ENCODE measurements around the gene AMDHD2.

The AMDHD2 gene

DNA sequence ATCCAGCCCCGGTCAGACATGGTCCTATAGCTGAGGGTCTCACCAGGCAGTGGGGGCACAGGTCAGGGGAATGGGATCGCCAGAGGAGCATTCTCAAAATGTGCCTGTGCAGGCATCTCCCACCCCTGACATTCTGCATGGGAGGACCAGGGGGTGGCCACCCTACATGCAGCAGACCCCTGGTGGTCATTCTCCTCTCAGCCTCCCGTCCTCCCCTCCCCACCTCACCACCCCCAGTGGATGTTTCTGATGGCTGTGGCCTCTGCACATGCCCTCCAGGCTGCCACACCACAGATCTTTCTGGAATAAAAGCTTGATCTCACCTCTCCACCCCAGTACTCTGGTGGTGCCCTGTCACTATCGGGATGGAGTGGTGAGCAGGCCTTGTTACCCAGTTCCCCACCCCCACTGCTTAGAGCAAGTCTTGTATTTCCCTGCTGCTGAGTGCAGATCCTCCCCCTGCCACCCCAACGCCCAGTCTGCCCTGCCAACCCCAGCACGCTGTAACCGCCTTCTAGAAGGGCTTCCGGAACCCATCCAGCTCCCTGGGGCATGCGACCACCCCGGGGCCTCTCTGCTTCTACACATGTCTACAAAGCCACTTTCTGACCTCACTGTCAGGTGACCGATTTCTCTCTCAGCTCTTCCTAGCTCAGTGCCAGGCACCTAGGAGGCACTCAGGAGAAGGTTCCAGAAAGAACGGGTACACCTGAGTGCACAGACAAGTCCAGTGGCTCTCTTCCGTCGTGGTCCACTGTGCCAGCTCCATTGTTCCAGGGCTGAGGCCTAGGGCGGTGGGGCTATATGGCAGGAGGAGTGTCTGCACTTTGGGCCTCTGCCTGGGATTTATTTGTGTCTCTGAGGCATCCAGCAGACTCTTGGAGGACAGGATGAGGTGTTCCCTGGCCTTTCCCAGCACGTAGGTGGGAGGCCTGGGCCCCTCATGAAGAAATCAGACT lies 36.0 kb upstream of the AMDHD2 start:
- no peak for DNase-seq

DNA sequence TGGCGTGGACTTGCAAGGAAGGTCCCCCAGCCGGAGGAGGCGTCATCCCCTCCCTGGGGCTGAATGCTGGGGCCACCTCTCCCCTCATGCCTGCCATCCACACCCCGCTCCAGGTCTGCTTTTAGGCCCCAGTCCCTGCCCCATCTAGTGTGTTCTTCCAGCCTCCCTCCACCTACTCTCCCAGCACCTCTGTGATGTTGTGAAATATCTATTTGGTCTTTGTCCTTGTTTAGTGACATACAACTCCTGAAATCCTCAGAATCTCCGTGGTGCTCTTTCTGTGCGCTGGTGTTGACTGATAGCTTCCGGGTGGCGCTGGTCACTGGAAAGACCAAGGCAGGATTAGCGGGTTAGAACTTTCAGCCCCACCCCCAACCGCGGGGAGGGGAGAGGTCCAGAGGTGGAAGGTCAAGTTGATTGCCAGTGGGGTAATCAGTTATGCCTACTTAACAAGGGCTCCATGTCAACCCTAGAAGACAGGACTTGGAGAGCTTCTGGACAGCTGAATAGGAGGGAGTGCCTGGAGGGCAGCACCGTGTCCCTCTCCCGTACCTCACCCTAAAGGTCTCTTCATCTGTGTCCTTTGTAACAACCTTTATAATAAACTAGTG lies 35.2 kb upstream of the AMDHD2 start:
- DNase-seq: no peak

DNA sequence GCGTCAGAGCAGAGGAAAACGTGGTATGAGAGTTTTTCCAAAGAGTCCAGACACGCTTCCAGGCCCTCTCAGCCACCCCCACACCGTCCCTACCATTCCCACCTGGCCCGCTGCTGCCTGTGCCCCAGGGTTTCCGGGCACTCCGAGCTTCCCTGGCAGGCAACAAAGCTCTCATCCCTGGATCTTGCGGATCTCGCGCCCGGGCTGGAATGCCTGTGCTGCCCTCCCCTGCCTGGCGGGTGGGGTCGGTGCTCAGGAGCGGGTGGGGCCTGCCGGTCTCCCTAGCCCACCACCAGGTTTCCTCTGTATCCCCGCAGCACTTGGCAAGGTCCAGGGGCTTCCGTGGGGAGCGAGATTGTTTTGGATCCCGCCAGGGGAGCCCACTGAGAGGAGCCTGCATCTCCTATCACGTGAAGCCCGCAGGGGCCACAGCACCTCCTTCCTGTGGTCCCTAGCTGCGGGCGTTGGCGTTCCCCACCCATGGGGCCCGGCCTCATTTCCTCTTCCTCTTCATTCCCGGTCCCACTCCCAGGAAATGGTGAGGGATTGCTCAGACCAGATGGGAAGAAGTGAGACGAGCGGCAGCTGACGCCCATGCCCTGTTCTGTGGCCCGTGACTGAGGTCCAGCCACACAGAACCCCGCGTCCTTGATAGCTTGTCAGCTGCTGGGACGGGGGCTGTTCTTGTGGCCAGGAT lies 34.2 kb upstream of the AMDHD2 start:
- DNase-seq: no peak

DNA sequence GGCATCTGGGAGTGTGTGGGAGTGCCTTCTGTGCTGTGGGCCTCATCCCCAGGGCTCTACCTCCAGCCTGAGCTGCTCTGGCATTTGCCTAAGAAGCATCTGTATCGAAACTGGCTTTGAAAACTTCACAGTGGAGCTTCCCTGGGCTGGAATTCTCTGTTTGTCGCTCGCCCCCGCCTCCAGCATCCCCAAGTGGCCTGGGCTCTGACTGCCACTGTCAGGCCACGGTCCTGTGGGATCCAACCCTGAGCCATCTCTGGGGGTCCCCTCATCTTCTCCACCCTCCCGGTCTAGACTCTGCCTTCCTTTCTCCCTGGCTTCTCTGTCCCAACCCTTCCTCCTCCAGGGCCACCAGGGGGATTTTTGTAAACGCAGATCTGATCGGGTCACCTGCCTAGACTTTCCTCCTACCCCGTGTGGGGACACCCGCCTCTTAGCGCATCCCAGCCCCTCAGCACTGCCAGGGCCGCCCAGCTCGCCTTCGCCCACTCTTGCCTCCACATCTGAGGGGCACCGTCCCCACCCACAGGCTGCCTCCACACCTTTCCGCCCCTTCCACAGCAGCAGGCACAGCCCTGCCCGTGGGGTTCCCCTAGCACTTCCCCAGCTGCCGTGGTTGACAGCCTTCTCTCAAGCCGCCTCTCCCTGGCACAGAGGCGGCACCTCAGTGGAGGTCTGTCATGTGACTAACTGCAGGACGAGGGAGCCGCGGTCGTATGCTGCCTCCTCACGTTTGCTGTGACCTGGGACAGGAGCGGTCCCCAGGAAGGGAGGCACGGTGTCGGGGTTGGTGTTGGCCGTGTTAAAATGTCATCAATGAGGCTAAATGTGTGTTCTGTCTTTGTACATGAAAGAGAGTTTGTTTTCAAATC lies 33.3 kb upstream of the AMDHD2 start:
- DNase-seq: peak; percentile 60 to 83 (median 78)

DNA sequence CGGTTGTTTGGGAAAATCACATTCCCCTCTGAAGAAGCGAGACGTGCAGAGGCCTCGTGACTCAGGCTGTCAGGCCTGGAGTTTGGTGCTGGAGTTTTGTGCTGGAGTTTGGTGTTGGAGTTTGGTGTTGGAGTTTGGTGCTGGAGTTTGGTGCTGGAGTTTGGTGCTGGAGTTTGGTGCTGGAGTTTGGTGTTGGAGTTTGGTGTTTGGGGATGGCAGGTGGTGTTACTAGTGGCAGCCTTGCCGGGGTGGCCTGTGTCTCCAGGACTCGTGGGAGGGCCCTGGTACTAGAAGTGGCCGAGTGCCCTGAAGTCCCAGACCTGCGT lies 32.7 kb upstream of the AMDHD2 start:
- no peak for DNase-seq

DNA sequence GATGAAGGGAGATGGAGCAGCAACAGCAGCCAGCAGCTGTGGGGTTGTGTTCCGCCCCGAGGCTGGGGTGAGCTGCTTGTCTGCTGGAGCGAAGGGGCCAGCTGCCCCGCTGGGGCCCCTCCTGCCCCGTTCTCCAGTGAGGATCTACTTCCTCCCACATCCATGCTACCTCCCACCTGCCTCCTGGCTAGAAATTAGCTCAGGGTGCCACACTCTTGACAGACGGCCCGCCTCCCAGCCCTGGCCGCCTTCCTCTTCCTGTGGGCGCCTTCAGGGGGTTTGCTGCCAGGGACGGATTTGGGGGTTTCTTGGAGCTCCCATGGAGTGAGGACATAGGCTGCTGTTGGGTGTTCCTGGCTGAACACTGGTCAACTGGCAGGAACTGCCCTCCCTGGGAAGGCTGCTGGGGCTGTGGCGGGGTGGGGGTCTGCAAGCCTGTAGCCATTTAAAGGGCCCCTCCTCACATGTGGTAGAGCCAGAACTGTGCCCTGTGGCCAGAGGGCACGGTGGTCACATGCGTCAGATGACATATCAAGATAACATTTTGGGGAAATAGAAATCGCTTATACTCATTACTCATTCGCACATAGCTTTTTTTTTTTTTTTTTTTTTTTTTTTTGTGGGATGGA lies 32.2 kb upstream of the AMDHD2 start:
- no peak for DNase-seq

DNA sequence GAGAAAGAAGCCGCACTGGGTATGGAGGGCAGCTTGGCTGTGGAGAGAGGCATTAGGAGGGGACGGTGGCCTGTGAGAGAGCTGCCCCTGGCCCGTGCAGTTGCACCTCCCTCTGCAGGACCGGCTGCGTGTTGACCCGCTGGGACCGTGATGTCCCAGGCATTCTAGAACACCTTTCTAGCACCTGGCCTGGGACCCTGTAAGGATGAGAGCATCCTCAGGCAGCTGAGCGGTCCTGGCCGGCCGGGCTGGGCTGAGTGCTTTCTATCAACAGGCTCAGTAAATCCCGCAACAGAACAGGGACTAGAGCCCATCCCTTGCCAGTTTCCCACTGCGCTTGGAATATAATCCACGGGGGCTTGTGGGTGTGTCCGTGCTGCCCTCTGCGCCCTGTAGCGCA lies 30.6 kb upstream of the AMDHD2 start:
- no peak for DNase-seq

DNA sequence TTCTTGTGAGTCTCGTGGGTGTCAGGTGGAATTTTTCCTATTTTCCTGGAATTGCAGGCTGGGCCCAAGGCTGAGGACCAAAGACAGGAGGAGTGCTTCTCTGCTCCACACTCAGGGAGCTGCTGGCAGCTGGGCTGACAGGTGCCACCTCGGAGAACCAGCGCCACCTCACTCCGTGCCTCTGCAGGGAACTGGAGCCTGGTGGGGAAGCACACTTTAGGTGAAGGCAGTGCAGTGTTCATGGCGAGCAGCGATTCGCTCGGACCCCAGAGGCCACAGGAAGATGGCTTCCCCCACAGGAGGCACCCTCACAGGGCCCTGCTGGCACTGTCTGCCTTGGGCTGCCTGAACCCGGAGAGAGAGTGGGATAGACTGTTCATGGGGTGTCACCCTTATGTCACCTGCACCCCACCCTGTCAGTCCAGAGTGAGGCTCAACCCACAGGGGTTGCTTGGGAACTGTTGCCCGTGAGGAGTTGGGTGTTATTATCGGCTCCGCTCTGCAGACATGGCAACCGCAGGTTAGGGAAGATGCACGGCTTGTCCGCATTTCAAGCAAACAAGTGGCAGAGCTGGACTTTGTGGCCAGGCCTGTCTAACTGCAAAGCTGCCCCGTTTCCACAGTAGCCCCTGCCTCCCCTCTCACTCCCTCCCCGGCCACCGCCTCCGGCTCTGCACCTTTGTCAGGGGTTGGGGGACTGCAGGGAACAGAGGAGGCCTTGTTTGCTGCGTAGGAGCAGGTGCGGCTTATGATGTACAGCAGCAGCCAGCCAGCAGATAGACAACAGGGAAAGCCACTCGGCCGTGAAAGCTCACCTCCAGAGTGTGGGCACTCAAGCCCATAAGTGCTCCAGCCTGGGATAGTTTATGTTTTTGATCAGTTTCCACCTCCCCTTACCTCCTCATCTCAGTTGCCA lies 29.7 kb upstream of the AMDHD2 start:
- no peak for DNase-seq

DNA sequence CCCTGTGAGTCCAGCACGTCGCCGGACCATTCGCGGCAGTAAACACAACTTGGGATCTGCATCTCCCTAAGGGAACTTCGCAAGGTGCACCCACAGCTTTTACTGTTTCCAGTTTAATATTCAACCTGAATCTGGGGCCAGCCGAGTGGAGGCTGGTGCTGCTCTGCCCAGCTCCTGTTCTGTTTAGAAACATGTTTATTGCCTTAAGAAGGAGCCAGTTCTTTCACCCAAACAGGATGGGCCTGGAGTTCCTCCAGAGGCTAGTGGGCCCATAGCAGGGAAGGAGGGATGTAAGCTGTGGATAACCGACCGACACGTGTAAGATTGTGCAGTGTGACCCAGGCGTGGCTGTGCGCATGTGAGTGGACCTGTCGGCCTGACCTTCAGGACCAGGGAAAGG lies 27.9 kb upstream of the AMDHD2 start:
- DNase-seq: no peak

DNA sequence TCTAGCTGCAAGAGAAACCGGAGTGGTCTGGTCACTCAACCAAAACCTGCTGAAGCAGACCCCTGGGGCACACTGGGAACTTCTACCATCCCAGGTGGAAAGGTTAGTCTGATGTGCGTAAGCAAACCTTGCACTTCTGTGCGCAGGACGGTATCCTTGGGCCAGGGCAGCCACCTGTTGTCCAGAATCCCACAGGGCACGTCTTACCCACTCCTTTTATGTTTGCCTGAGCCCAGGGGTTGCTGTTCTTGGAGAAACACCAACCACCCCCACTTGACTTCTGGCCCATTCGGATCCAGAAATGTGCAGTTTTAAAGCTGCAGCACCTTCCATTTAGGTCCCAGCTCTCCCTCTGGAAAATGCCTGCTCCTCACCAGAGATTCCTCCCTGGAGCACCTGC lies 26.6 kb upstream of the AMDHD2 start:
- DNase-seq: no peak

DNA sequence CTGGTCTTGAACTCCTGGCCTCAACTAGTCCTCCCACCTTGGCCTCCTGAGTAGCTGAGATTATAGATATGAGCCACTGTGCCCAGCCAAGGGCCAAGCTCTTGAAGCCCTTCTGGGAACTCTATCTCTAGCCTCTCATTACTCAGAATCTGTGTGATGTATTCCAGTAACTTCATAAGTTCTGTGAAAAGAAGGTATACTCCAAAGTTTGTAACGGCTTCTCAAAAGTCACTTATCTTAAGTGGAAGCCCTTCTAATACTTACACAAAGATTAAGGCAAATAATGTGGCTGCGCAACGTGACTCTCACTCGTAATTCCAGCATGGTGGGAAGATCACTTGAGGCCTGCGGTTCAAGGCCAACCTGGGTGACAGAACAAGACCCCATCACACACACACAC lies 25.6 kb upstream of the AMDHD2 start:
- no peak for DNase-seq

DNA sequence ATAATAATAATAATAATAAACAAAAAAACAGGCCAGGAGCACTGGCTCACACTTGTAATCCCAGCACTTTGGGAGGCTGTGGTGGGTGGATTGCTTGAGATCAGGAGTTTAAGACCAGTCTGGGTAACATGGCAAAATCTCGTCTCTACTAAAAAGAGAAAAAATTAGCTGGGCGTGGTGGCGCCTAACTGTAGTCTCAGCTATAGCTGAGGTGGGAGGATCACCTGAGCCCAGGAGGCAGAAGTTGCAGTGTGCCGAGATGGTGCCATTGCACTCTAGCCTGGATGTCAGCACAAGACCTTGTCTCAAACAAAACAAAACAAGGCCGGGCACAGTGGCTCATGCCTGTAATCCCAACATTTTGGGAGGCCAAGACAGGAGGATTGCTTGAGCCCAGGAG lies 25.1 kb upstream of the AMDHD2 start:
- no peak for DNase-seq

DNA sequence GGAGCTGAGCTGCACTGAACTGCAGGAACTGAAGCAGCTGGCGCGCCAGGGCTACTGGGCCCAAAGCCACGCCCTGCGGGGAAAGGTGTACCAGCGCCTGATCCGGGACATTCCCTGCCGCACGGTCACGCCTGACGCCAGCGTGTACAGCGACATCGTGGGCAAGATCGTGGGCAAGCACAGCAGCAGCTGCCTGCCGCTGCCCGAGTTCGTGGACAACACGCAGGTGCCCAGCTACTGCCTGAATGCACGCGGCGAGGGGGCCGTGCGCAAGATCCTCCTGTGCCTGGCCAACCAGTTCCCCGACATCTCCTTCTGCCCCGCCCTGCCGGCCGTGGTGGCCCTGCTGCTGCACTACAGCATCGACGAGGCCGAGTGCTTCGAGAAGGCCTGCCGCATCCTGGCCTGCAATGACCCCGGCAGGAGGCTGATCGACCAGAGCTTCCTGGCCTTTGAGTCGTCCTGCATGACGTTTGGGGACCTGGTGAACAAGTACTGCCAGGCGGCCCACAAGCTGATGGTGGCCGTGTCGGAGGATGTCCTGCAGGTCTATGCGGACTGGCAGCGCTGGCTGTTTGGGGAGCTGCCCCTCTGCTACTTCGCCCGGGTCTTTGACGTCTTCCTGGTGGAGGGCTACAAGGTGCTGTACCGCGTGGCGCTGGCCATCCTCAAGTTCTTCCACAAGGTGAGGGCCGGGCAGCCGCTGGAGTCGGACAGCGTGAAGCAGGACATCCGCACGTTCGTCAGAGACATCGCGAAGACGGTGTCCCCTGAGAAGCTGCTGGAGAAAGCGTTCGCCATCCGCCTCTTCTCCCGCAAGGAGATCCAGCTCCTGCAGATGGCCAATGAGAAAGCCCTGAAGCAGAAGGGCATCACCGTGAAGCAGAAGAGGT lies 23.7 kb upstream of the AMDHD2 start:
- no peak for DNase-seq

DNA sequence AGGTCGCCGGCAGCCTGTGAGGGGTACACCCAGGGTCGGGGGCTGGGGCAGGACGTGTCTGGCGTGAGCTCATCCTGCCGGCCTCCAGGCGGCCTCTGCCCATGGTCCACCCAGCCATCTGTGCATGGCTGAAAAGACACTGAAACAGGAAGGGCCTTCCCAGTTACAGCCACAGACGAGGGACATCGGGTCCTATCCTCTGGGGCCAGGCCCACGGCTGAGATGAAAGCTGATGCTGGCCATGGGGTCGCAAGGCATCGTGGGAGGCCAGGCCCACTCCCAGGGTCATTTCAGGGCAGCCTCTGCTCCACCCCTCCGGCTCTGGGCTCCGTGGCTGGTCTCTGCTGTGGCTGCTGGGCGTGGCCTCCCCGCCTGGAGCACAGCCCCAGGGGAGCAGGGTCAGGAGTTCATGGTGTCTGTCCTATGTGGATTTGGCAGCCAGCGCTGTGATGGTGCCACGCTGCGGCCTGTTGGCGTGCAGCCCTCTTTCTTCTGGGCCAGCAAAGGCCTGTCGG lies 23.0 kb upstream of the AMDHD2 start:
- no peak for DNase-seq

DNA sequence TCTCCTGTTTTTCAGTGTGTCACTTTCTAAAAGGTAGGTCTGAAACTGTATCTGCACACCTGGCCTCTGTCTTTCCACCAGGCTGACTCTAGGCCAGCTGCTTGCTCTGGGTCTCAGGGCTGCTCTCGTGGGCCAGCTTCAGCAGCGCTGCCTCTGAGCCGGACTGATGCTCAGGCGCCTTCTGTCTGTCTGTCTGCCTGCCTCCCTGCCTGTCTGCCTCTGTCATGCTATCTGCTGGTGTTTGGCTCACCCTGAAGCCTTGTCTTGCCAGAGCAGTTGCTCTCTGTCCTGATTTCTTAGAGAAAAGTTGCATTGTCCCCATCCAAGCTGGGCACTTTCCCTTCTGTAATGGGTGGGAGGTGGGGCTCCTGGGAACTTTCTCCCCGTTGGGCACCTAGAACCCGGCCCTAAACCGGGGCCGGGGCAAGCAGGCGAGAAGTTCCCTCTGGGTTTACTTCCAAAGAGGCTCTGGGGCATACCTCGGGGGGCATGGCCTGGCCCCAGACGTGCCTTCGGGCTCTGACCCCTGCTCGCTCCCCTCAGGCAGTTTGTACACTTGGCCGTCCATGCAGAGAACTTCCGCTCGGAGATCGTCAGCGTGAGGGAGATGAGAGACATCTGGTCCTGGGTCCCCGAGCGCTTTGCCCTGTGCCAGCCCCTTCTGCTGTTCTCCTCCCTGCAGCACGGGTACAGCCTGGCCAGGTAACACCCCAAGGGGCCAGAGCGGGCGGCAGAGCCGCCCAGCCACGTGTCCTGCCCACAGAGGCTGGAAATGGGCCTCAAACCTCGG lies 22.3 kb upstream of the AMDHD2 start:
- no peak for DNase-seq

DNA sequence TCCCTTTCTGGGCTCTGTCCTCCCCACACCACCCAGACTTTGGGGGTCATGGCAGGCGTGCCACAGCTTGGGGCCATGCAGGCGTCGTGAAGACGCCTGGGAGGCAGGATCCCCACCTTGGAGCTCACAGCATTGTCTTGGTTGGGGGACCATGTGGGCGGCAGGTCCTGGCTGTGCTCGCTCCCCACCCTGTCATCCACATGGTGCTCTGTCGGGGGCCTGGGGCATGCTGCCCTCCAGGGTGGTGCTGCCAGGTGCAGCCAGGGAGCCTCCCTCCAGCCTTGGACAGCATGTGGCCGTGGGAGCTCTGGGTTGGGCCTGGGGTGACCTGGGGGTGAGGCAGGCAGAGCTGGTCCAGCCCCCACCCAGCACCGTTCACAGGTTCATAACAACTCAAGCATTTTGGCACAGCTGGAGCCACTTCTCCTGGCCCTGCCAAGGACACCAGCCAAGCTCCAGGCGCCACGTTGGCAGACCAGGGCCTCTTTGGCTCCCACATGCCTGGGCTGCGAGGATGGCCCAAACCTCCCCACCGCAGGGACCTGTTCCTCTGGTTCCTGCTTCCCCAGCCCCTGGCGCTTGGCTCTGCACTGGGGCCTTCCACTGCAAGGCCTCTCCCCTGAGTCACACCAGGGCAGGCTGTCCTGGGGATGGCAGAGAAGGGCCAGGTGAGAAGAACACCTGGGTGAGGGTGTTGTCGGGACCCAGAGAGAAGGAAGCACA lies 21.5 kb upstream of the AMDHD2 start:
- no peak for DNase-seq

DNA sequence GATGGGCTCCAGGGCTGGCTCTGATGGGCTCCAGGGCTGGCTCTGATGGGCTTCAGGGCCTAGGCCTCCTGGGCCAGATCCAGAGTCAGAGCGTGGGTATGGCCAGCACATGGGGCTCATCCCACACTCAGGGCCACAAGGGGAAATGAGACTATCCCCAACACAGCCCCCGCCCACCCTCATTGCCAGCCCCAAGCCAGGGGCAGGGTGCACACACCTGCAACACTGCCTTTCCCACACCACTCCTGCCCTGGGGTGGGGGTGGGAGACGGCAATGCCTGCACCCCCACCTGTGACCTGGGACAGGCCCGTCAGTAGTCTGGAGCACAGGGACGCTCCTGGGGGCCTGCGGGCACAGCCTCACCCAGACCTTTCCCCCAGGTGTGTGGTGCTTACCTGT lies 20.7 kb upstream of the AMDHD2 start:
- no peak for DNase-seq

DNA sequence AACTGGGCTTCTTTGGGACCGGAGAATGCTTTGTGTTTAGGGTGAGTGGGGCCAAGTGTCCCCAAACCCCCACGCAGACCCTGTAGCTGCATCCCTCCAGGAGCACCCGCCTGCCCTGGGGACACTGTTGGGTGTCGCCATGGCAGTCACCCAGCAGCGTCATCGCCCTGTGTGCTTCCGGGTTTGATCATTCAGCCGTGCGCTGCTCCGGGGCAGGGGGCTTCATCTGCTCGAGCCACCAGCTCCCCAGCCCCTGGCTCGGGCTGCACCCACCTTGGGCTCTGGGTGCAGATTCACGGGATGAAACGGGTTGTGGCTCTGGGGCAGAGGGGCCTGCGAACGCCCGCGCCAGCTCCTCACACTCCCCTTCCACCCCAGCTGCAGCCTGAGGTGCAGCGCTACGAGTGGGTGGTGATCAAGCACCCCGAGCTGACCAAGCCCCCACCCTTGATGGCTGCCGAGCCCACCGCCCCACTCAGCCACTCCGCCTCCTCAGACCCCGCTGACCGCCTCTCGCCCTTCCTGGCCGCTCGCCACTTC lies 20.2 kb upstream of the AMDHD2 start:
- DNase-seq: no peak
